ENCODE results near the gene LRRC8E.
"Not testable (repeated sequence)": the region's sequence is repeated elsewhere in the genome, so short reads cannot be mapped to it uniquely, and the experiment has no call there.

Gene LRRC8E

GRCh38 chr19:7917267-7918061 lies 29.2 kb downstream of the LRRC8E start:
- H3K9me3 ChIP-seq (ENCODE audit: control insufficient read depth, insufficient read depth, low read length): no peaks in the 10 kb centered on the region
- H3K9ac ChIP-seq (ENCODE audit: low read depth, low read length): peak overlapping the region; percentile 63; the same call in 1 of the 2 replicates
- H3K36me3 ChIP-seq (ENCODE audit: insufficient read depth, low read length): no peaks in the 10 kb centered on the region
- H3K4me1 ChIP-seq (ENCODE audit: insufficient read depth, low read length): peaks cover 3% of the 10 kb centered on the region; the same call in 1 of the 2 replicates

GRCh38 chr19:7918062-7918614 lies 29.8 kb downstream of the LRRC8E start:
- H3K4me1 ChIP-seq (ENCODE audit: insufficient read depth, low read length); H3K36me3 ChIP-seq (ENCODE audit: insufficient read depth, low read length); H3K9me3 ChIP-seq (ENCODE audit: control insufficient read depth, insufficient read depth, low read length): not testable (repeated sequence)
- H3K9ac ChIP-seq (ENCODE audit: low read depth, low read length): peak overlapping the region; percentile 63; the same call in 1 of the 2 replicates

GRCh38 chr19:7918615-7919421 lies 30.5 kb downstream of the LRRC8E start:
- Histone ChIP-seq H3K9ac (ENCODE audit: low read depth, low read length) (peak overlapping the region; percentile 71; the same call in 1 of the 2 replicates), H3K9me3 (ENCODE audit: control insufficient read depth, insufficient read depth, low read length) (no peaks in the 10 kb centered on the region), H3K36me3 (ENCODE audit: insufficient read depth, low read length) (no peaks in the 10 kb centered on the region), H3K4me1 (ENCODE audit: insufficient read depth, low read length) (peaks cover 3% of the 10 kb centered on the region; the same call in 1 of the 2 replicates)

- peaks cover 3% of the 10 kb centered on the region; the same call in 1 of the 2 replicates for H3K4me1 ChIP-seq (ENCODE audit: insufficient read depth, low read length)
- H3K9me3 ChIP-seq (ENCODE audit: control insufficient read depth, insufficient read depth, low read length): no peaks in the 10 kb centered on the region
- peak within 1 kb of the TSS; percentile 71 for H3K9ac ChIP-seq (ENCODE audit: low read depth, low read length)
- H3K36me3 ChIP-seq (ENCODE audit: insufficient read depth, low read length): no peaks in the 10 kb centered on the region
Observed at GRCh38 chr19:7919610-7920518, 31.6 kb downstream of the LRRC8E start, which contains the start of gene SNAPC2. Gene SNAPC2, plus strand, starts transcription at chr19:7920338. Its CDS starts 29 bp downstream, at chr19:7920367.

- no peaks in the 10 kb centered on the region for H3K36me3 ChIP-seq (ENCODE audit: insufficient read depth, low read length)
- peak overlapping the region; percentile 71; the same call in 1 of the 2 replicates for H3K9ac ChIP-seq (ENCODE audit: low read depth, low read length)
- H3K4me1 ChIP-seq (ENCODE audit: insufficient read depth, low read length): peaks cover 3% of the 10 kb centered on the region; the same call in 1 of the 2 replicates
- H3K9me3 ChIP-seq (ENCODE audit: control insufficient read depth, insufficient read depth, low read length): no peaks in the 10 kb centered on the region
Observed at GRCh38 chr19:7920519-7921301, 32.4 kb downstream of the LRRC8E start.

- H3K9ac ChIP-seq (ENCODE audit: low read depth, low read length): peak overlapping the region; percentile 31; the same call in 1 of the 2 replicates
- H3K36me3 ChIP-seq (ENCODE audit: insufficient read depth, low read length): no peaks in the 10 kb centered on the region
- H3K4me1 ChIP-seq (ENCODE audit: insufficient read depth, low read length): peaks cover 3% of the 10 kb centered on the region; the same call in 1 of the 2 replicates
- H3K9me3 ChIP-seq (ENCODE audit: control insufficient read depth, insufficient read depth, low read length): no peaks in the 10 kb centered on the region
Observed at GRCh38 chr19:7921302-7921966, 33.1 kb downstream of the LRRC8E start.

GRCh38 chr19:7921967-7922835 lies 33.9 kb downstream of the LRRC8E start:
- Histone ChIP-seq H3K4me1 (ENCODE audit: insufficient read depth, low read length) (peaks cover 3% of the 10 kb centered on the region; the same call in 1 of the 2 replicates), H3K9ac (ENCODE audit: low read depth, low read length) (no peak overlapping the region), H3K36me3 (ENCODE audit: insufficient read depth, low read length) (no peaks in the 10 kb centered on the region), H3K9me3 (ENCODE audit: control insufficient read depth, insufficient read depth, low read length) (no peaks in the 10 kb centered on the region)

GRCh38 chr19:7922836-7923195 lies 34.5 kb downstream of the LRRC8E start:
- no peak overlapping the region for H3K9ac ChIP-seq (ENCODE audit: low read depth, low read length)
- no peaks in the 10 kb centered on the region for H3K36me3 ChIP-seq (ENCODE audit: insufficient read depth, low read length)
- no peaks in the 10 kb centered on the region for H3K9me3 ChIP-seq (ENCODE audit: control insufficient read depth, insufficient read depth, low read length)
- H3K4me1 ChIP-seq (ENCODE audit: insufficient read depth, low read length): peaks cover 3% of the 10 kb centered on the region; the same call in 1 of the 2 replicates

GRCh38 chr19:7923295-7924191 lies 35.2 kb downstream of the LRRC8E start:
- Histone ChIP-seq H3K4me1 (ENCODE audit: insufficient read depth, low read length) (peaks cover 3% of the 10 kb centered on the region; the same call in 1 of the 2 replicates), H3K9me3 (ENCODE audit: control insufficient read depth, insufficient read depth, low read length) (no peaks in the 10 kb centered on the region), H3K9ac (ENCODE audit: low read depth, low read length) (no peak overlapping the region), H3K36me3 (ENCODE audit: insufficient read depth, low read length) (no peaks in the 10 kb centered on the region)

GRCh38 chr19:7924241-7924640 lies 35.9 kb downstream of the LRRC8E start:
- Histone ChIP-seq H3K4me1 (ENCODE audit: insufficient read depth, low read length) (peaks cover 3% of the 10 kb centered on the region; the same call in 1 of the 2 replicates), H3K9ac (ENCODE audit: low read depth, low read length) (no peak overlapping the region), H3K9me3 (ENCODE audit: control insufficient read depth, insufficient read depth, low read length) (no peaks in the 10 kb centered on the region), H3K36me3 (ENCODE audit: insufficient read depth, low read length) (no peaks in the 10 kb centered on the region)

- Histone ChIP-seq H3K9me3 (ENCODE audit: control insufficient read depth, insufficient read depth, low read length) (no peaks in the 10 kb centered on the region), H3K36me3 (ENCODE audit: insufficient read depth, low read length) (no peaks in the 10 kb centered on the region), H3K9ac (ENCODE audit: low read depth, low read length) (peak overlapping the region; percentile 48; the same call in 1 of the 2 replicates), H3K4me1 (ENCODE audit: insufficient read depth, low read length) (peaks cover 3% of the 10 kb centered on the region; the same call in 1 of the 2 replicates)
Observed at GRCh38 chr19:7924651-7925170, 36.4 kb downstream of the LRRC8E start.
